ENCODE results near the gene FRRS1L. TPM values are rescaled to one million over a fixed set of nuclear protein-coding genes. Genes with fewer than 3 reads are reported as not detected.
A peak's percentile ranks its signal among the peaks of the same experiment; 100 is the strongest.

The FRRS1L gene
- total and polyA plus RNA-seq, 2 of the 13 experiments (the other 11 are each of a cell fraction or from before 2014, with no cell fraction given) = 0.02 to 0.03 TPM

GRCh38 chr9:109119439-109120203, 47.4 kb downstream of the FRRS1L start, which contains the start of gene TMEM245 (continued):
- TF ChIP-seq REPIN1 (CRISPR knock-in tag; IDR thresholded peaks at IDR 0.05; ENCODE audit: borderline replicate concordance, low read depth) (peak; percentile 46; the same call in 1 of the 2 replicates), ZNF777 (CRISPR knock-in tag; IDR thresholded peaks at IDR 0.05) (peak; percentile 75), SRY (CRISPR knock-in tag; IDR thresholded peaks at IDR 0.05) (peak; percentile 72; the same call in 1 of the 2 replicates), TEAD3 (CRISPR knock-in tag; optimal IDR thresholded peaks at IDR 0.05; ENCODE audit: borderline replicate concordance) (peak; percentile 64), ZNF687 (CRISPR knock-in tag; IDR thresholded peaks at IDR 0.05) (peak; percentile 89), ZSCAN31 (CRISPR knock-in tag; IDR thresholded peaks at IDR 0.05; ENCODE audit: low read depth) (peak; percentile 39; the same call in 1 of the 2 replicates), MAX (IDR thresholded peaks at IDR 0.05) (peak; percentile 77; the same call in 1 of the 2 replicates), FOXJ3 (CRISPR knock-in tag; IDR thresholded peaks at IDR 0.05; ENCODE audit: borderline replicate concordance) (no peak; the same call in 1 of the 2 replicates), NR1H2 (CRISPR knock-in tag; IDR thresholded peaks at IDR 0.05; ENCODE audit: borderline replicate concordance, low read depth) (no peak), YEATS4 (CRISPR knock-in tag; IDR thresholded peaks at IDR 0.05; ENCODE audit: borderline replicate concordance) (0 out of 2 replicates have a peak, but pooled peaks have one; percentile 28), EP300 (IDR thresholded peaks at IDR 0.05; ENCODE audit: low read depth in 2 of 2, low read length in 2 of 2) (0 out of 4 replicates have a peak, but pooled peaks of 1 of the 2 experiments have one; percentile 11), EP300 (CRISPR knock-in tag; IDR thresholded peaks at IDR 0.05; ENCODE audit: borderline replicate concordance) (no peak)

All from HepG2 (cell line).